HepG2 (cell line): ENCODE results near the gene PRDM10. TPM values are rescaled to one million over a fixed set of nuclear protein-coding genes. Genes with fewer than 3 reads are reported as not detected.
A peak's percentile ranks its signal among the peaks of the same experiment; 100 is the strongest.

Experiments used
- AHR ChIP-seq: IDR thresholded peaks from 2 replicates; pipeline ENCODE4 v1.6.1; 2018; ENCODE audit warnings: missing genetic modification reagents, missing compliant biosample characterization
- BCL6 ChIP-seq: IDR thresholded peaks from 2 replicates; pipeline ENCODE4 v1.6.1; 2016; ENCODE audit warnings: missing genetic modification reagents, missing compliant biosample characterization
- HMG20B ChIP-seq: conservative IDR thresholded peaks from 2 replicates; pipeline ENCODE4 v1.6.1; 2016; ENCODE audit warnings: missing genetic modification reagents, missing compliant biosample characterization
- HOXA9 ChIP-seq: sonication (generic); formaldehyde crosslinking; IDR thresholded peaks from 2 replicates; pipeline ENCODE4 v1.8.1; 2022; ENCODE audit warnings: missing genetic modification reagents, mild to moderate bottlenecking, moderate library complexity, borderline replicate concordance
- MIER2 ChIP-seq: IDR thresholded peaks from 2 replicates; pipeline ENCODE4 v1.6.1; 2016; ENCODE audit warnings: missing biosample characterization, missing genetic modification reagents
- MLX ChIP-seq: IDR thresholded peaks from 2 replicates; pipeline ENCODE4 v1.6.1; 2016
- PHB2 ChIP-seq: fragments of 450-650 bp; IDR thresholded peaks from 2 replicates; pipeline ENCODE4 v1.6.1; 2018; ENCODE audit not compliant: partially characterized antibody
- POGZ ChIP-seq: sonication (generic); formaldehyde crosslinking; IDR thresholded peaks from 2 replicates; pipeline ENCODE4 v1.4.0; 2020; ENCODE audit warnings: mild to moderate bottlenecking, missing genetic modification reagents
- RCOR2 ChIP-seq: IDR thresholded peaks from 2 replicates; pipeline ENCODE4 v1.6.1; 2016; ENCODE audit warnings: missing biosample characterization, missing genetic modification reagents
- ZBTB25 ChIP-seq: IDR thresholded peaks from 2 replicates; pipeline ENCODE4 v1.6.1; 2018; ENCODE audit warnings: missing genetic modification reagents
- ZFP36L2 ChIP-seq: sonication (generic); formaldehyde crosslinking; IDR thresholded peaks from 2 replicates; pipeline ENCODE4 v1.4.0; 2020; ENCODE audit warnings: missing genetic modification reagents
- ZFYVE20 ChIP-seq: sonication (generic); formaldehyde crosslinking; IDR thresholded peaks from 2 replicates; pipeline ENCODE4 v1.8.0; 2023; ENCODE audit warnings: low read depth, mild to moderate bottlenecking, moderate library complexity, missing genetic modification reagents, borderline replicate concordance
- ZMAT3 ChIP-seq: sonication (generic); formaldehyde crosslinking; conservative IDR thresholded peaks from 2 replicates; pipeline ENCODE4 v1.7.0; 2021; ENCODE audit warnings: missing genetic modification reagents
- ZNF382 ChIP-seq: sonication (generic); formaldehyde crosslinking; IDR thresholded peaks from 2 replicates; pipeline ENCODE4 v1.5.0; 2020; ENCODE audit warnings: missing genetic modification reagents, mild to moderate bottlenecking, borderline replicate concordance
- ZNF468 ChIP-seq: sonication (generic); formaldehyde crosslinking; IDR thresholded peaks from 2 replicates; pipeline ENCODE4 v1.8.0; 2022; ENCODE audit warnings: mild to moderate bottlenecking, moderate library complexity, missing genetic modification reagents
- ZNF556 ChIP-seq: sonication (generic); formaldehyde crosslinking; IDR thresholded peaks from 2 replicates; pipeline ENCODE4 v1.4.0; 2020; ENCODE audit warnings: mild to moderate bottlenecking, missing genetic modification reagents, borderline replicate concordance
- ZNF740 ChIP-seq: sonication (generic); formaldehyde crosslinking; IDR thresholded peaks from 2 replicates; pipeline ENCODE4 v1.4.0; 2020; ENCODE audit warnings: missing genetic modification reagents
- ZNF747 ChIP-seq: sonication (generic); formaldehyde crosslinking; IDR thresholded peaks from 2 replicates; pipeline ENCODE4 v1.8.1; 2023; ENCODE audit warnings: missing genetic modification reagents, mild to moderate bottlenecking, borderline replicate concordance
- ZSCAN25 ChIP-seq: sonication (generic); formaldehyde crosslinking; IDR thresholded peaks from 2 replicates; pipeline ENCODE4 v1.8.0; 2022; ENCODE audit warnings: mild to moderate bottlenecking, missing genetic modification reagents
- polyA plus RNA-seq, 8 experiments: library from polyadenylated mRNA; depleted of rRNA in 3 of 8; stranded (reverse) in 7 of 8; unstranded in 1 of 8; fragments of >200 nt; fragmentation: Illumina TruSeq in 4 of 8; extraction: Trizol in 4 of 8; gene quantifications; 2 replicates each; pipeline versions ENCODE4 v1.2.1 to v1.2.3, GENCODE V29; 2011 to 2016; ENCODE audit warnings: low read depth in 4 of 8, missing spikeins in 1 of 8, mixed read lengths in 1 of 8; ENCODE audit not compliant: insufficient read depth in 1 of 8
- total RNA-seq, 5 experiments: library from RNA; depleted of rRNA; stranded (reverse); fragments of >200 nt; fragmentation: Illumina TruSeq; extraction: Trizol; gene quantifications; 2 replicates each; pipeline ENCODE4 v1.2.3, GENCODE V29; 2016; ENCODE audit warnings: low read depth in 1 of 5
- TF ChIP-seq, protein P1 (sequence below), 2 experiments: sonication (generic) in 1 of 2; formaldehyde crosslinking in 1 of 2; IDR thresholded peaks; 2 replicates each; pipeline versions ENCODE4 v1.4.0 to v1.6.1; 2016 to 2020; ENCODE audit warnings: borderline replicate concordance in 1 of 2, low read depth in 1 of 2, mild to moderate bottlenecking in 1 of 2, missing genetic modification reagents in 1 of 2
- TF ChIP-seq, protein P2 (sequence below): sonication (generic); formaldehyde crosslinking; IDR thresholded peaks from 2 replicates; pipeline ENCODE4 v1.5.0; 2020; ENCODE audit warnings: mild to moderate bottlenecking, missing genetic modification reagents, borderline replicate concordance

The PRDM10 gene
- total and polyA plus RNA-seq, 2 of the 13 experiments (the other 11 are each of a cell fraction or from before 2014, with no cell fraction given): 5.7 to 5.8 TPM

DNA sequence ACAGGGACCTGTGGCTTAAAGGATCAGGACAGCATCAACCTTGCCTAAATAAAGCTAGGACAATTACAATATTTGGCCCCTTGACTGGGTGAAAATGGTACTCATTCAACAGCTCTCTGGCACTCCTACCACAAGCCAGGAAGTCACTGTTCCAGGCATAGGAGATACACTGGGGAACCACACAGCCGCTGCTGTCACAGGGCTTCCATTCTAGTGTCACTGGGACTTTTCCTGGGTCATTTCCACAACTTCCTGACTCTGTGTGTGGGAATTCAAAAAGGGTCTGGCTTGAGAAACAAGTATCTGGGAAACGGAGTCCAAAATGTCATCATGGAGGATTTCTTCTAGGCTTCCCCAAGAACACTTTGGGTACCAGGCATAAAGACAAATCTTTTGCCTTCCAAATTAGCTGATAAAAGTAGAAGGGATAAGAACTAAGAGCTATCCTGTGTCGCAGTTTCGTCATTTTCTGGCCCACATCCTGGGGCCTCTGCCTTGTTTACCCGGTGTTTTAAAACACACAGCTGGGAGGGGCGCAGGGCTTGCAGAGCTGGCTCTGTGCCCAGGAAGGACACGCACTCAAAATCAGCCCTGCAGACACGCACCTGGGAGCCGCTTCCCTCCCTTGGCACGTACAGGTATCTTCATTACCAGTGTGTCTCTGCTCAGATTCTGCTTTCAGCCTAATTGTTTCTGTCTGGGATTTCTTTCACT is 149.0 kb downstream of the PRDM10 start (continued):
- TF ChIP-seq, protein P1, sequence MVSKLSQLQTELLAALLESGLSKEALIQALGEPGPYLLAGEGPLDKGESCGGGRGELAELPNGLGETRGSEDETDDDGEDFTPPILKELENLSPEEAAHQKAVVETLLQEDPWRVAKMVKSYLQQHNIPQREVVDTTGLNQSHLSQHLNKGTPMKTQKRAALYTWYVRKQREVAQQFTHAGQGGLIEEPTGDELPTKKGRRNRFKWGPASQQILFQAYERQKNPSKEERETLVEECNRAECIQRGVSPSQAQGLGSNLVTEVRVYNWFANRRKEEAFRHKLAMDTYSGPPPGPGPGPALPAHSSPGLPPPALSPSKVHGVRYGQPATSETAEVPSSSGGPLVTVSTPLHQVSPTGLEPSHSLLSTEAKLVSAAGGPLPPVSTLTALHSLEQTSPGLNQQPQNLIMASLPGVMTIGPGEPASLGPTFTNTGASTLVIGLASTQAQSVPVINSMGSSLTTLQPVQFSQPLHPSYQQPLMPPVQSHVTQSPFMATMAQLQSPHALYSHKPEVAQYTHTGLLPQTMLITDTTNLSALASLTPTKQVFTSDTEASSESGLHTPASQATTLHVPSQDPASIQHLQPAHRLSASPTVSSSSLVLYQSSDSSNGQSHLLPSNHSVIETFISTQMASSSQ (IDR thresholded peaks at IDR 0.05; ENCODE audit: low read depth): 0 out of 2 replicates have a peak, but pooled peaks have one; percentile 48
- TF ChIP-seq, protein P1 (CRISPR knock-in tag; IDR thresholded peaks at IDR 0.05; ENCODE audit: borderline replicate concordance): peak; percentile 63; the same call in 1 of the 2 replicates
- peak; percentile 51; the same call in 1 of the 2 replicates for TF ChIP-seq MLX (CRISPR knock-in tag)
- peak; percentile 64 for TF ChIP-seq POGZ (CRISPR knock-in tag)
- TF ChIP-seq ZBTB25: no peak; the same call in 1 of the 2 replicates
- peak; percentile 72 for TF ChIP-seq BCL6 (CRISPR knock-in tag)
- TF ChIP-seq ZMAT3 (CRISPR knock-in tag): peak; percentile 61; the same call in 1 of the 2 replicates
- no peak for TF ChIP-seq ZFYVE20 (CRISPR knock-in tag)
- no peak for TF ChIP-seq ZNF468 (CRISPR knock-in tag)
- TF ChIP-seq RCOR2: peak; percentile 59; the same call in 1 of the 2 replicates
- TF ChIP-seq, protein P2, sequence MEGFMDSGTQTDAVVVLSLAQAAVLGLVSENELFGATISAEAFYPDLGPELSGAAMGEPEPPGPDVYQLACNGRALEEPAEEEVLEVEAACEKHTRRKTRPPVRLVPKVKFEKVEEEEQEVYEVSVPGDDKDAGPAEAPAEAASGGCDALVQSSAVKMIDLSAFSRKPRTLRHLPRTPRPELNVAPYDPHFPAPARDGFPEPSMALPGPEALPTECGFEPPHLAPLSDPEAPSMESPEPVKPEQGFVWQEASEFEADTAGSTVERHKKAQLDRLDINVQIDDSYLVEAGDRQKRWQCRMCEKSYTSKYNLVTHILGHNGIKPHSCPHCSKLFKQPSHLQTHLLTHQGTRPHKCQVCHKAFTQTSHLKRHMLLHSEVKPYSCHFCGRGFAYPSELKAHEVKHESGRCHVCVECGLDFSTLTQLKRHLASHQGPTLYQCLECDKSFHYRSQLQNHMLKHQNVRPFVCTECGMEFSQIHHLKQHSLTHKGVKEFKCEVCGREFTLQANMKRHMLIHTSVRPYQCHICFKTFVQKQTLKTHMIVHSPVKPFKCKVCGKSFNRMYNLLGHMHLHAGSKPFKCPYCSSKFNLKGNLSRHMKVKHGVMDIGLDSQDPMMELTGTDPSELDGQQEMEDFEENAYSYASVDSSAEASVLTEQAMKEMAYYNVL: peak; percentile 36; the same call in 1 of the 2 replicates
- no peak for TF ChIP-seq ZNF382
- TF ChIP-seq HMG20B: 0 out of 2 replicates have a peak, but pooled peaks have one; percentile 34
- peak; percentile 83; the same call in 1 of the 2 replicates for TF ChIP-seq AHR (CRISPR knock-in tag)
- TF ChIP-seq ZNF556 (CRISPR knock-in tag): peak; percentile 56; the same call in 1 of the 2 replicates
- TF ChIP-seq ZFP36L2 (CRISPR knock-in tag): no peak
- peak; percentile 91 for TF ChIP-seq ZSCAN25 (CRISPR knock-in tag)
- TF ChIP-seq PHB2: no peak
- TF ChIP-seq ZNF740: no peak
- TF ChIP-seq ZNF747 (CRISPR knock-in tag): 0 out of 2 replicates have a peak, but pooled peaks have one; percentile 15
- TF ChIP-seq MIER2: peak; percentile 39; the same call in 1 of the 2 replicates
- TF ChIP-seq HOXA9: no peak
